H1 (cell line): ENCODE measurements around the gene LYL1.

Experiments
- ATF3 ChIP-seq: IDR thresholded peaks from 2 replicates; pipeline ENCODE4 v1.6.1; 2011; ENCODE audit warnings: low read depth, mild to moderate bottlenecking, low read length; ENCODE audit not compliant: insufficient read depth
- CEBPB ChIP-seq: IDR thresholded peaks from 2 replicates; pipeline ENCODE4 v1.6.1; 2012; ENCODE audit warnings: low read depth, low read length
- CTCF ChIP-seq, 3 experiments: IDR thresholded peaks; 1 replicate in 2 of 3; 2 replicates in 1 of 3; pipeline versions ENCODE4 v1.5.1 to v1.6.1; 2011; ENCODE audit warnings: low read length in 3 of 3, mild to moderate bottlenecking in 3 of 3, inconsistent platforms in 2 of 3, low read depth in 1 of 3, moderate library complexity in 1 of 3; ENCODE audit not compliant: insufficient read depth in 1 of 3; ENCODE audit errors: control extremely low read depth in 1 of 3
- E2F6 ChIP-seq: IDR thresholded peaks from 2 replicates; pipeline ENCODE4 v1.6.1; 2012; ENCODE audit warnings: inconsistent platforms
- EP300 ChIP-seq, 2 experiments: IDR thresholded peaks; 1 replicate in 1 of 2; 2 replicates in 1 of 2; pipeline ENCODE4 v1.6.1; 2011 to 2012; ENCODE audit warnings: low read depth in 2 of 2, low read length in 2 of 2, mild to moderate bottlenecking in 2 of 2, borderline replicate concordance in 1 of 2, inconsistent platforms in 1 of 2, moderate library complexity in 1 of 2
- EZH2 ChIP-seq: fragments of 200-600 bp; sonication (generic); IDR thresholded peaks from 2 replicates; pipeline ENCODE4 v1.7.1; 2012; ENCODE audit warnings: low read depth, mild to moderate bottlenecking, moderate library complexity, low read length, inconsistent platforms; ENCODE audit not compliant: severe bottlenecking
- GABPA ChIP-seq: IDR thresholded peaks from 2 replicates; pipeline ENCODE4 v1.6.1; 2011; ENCODE audit warnings: mild to moderate bottlenecking, low read length, moderate library complexity, borderline replicate concordance; ENCODE audit not compliant: insufficient read depth
- JUN ChIP-seq: IDR thresholded peaks from 2 replicates; pipeline ENCODE4 v1.6.1; 2011; ENCODE audit warnings: low read depth, mild to moderate bottlenecking, improper control_type of control experiment, low read length
- NRF1 ChIP-seq: IDR thresholded peaks from 2 replicates; pipeline ENCODE4 v1.6.1; 2011; ENCODE audit warnings: mild to moderate bottlenecking, low read depth, low read length, improper control_type of control experiment
- POLR2AphosphoS5 ChIP-seq: IDR thresholded peaks from 2 replicates; pipeline ENCODE4 v1.6.1; 2011; ENCODE audit warnings: low read depth, low read length
- POU5F1 ChIP-seq: IDR thresholded peaks from 2 replicates; pipeline ENCODE4 v1.6.1; 2011; ENCODE audit warnings: low read depth, mild to moderate bottlenecking, low read length, moderate library complexity
- RBBP5 ChIP-seq: IDR thresholded peaks from 2 replicates; pipeline ENCODE4 v1.7.1; 2012; ENCODE audit warnings: low read depth, mild to moderate bottlenecking, inconsistent platforms, low read length, moderate library complexity, borderline replicate concordance
- SIN3A ChIP-seq, 2 experiments: IDR thresholded peaks in 1 of 2; conservative IDR thresholded peaks in 1 of 2; 2 replicates each; pipeline ENCODE4 v1.6.1; 2011 to 2012; ENCODE audit warnings: low read length in 2 of 2, improper control_type of control experiment in 1 of 2, low read depth in 1 of 2, mild to moderate bottlenecking in 1 of 2
- SUZ12 ChIP-seq: fragments of 200-600 bp; sonication (generic); IDR thresholded peaks from 2 replicates; pipeline ENCODE4 v1.6.1; 2012; ENCODE audit warnings: mild to moderate bottlenecking, inconsistent platforms, low read length, moderate library complexity, mixed read lengths

- no peak for TF ChIP-seq EP300 (IDR thresholded peaks at IDR 0.05; ENCODE audit: borderline replicate concordance in 1 of 2, low read depth in 2 of 2, low read length in 2 of 2)
- no peak for TF ChIP-seq E2F6
- TF ChIP-seq CTCF (IDR thresholded peaks at IDR 0.05; ENCODE audit: control extremely low read depth in 1 of 3, insufficient read depth in 1 of 3, low read depth in 1 of 3, low read length in 3 of 3) = no peak
- TF ChIP-seq NRF1 = no peak
- no peak for TF ChIP-seq RBBP5
- TF ChIP-seq ATF3 = no peak
- TF ChIP-seq EZH2 = peak; percentile 64
- TF ChIP-seq POLR2AphosphoS5 = no peak
- no peak for TF ChIP-seq CEBPB
- no peak for TF ChIP-seq JUN
- peak; percentile 43; the same call in 1 of the 2 replicates for TF ChIP-seq SUZ12
- TF ChIP-seq POU5F1 = no peak
- TF ChIP-seq SIN3A (conservative IDR thresholded peaks at IDR 0.05 in 1 of 2, IDR thresholded peaks at IDR 0.05 in 1 of 2; ENCODE audit: low read depth in 1 of 2, low read length in 2 of 2) = no peak
- TF ChIP-seq GABPA = no peak
These were observed 45.5 kb downstream of the LYL1 start for GRCh38 chr19:13057147-13057572.
